ENCODE measurements around the gene GORAB. TPM values are rescaled to one million over a fixed set of nuclear protein-coding genes. Genes with fewer than 3 reads are reported as not detected.

Gene GORAB
- total and polyA plus RNA-seq, 2 of the 8 experiments (the other 6 are each of a cell fraction or from before 2014, with no cell fraction given) = 4.0 to 9.6 TPM

- Histone ChIP-seq H2AK5ac (ENCODE audit: low read depth, low read length) (no peak overlapping the region), H3K9ac (replicated peaks in 1 of 4; ENCODE audit: extremely low read depth in 1 of 4, low read depth in 3 of 4, low read length in 3 of 4) (no peak overlapping the region), H4K91ac (replicated peaks; ENCODE audit: insufficient read length, low read length) (no peak overlapping the region), H2BK5ac (ENCODE audit: low read depth, low read length) (no peak overlapping the region), H3K14ac (ENCODE audit: insufficient read length) (no peak overlapping the region), H3K4me1 (replicated peaks in 1 of 4; ENCODE audit: control insufficient read depth in 3 of 4, insufficient read depth in 4 of 4, low read length in 3 of 4) (peaks cover 0 to 4% (median 0%) of the 10 kb centered on the region in 4 experiments; a peak in 2 of 7 replicates), H3K56ac (replicated peaks; ENCODE audit: insufficient read length, low read depth, low read length) (no peak overlapping the region), H3K4ac (replicated peaks; ENCODE audit: insufficient read length, low read depth, low read length) (no peak overlapping the region), H3K36me3 (ENCODE audit: control insufficient read depth in 2 of 4, insufficient read depth in 4 of 4, low read length in 3 of 4) (peaks cover 4 to 22% (median 13%) of the 10 kb centered on the region in 4 experiments; a peak in 6 of 8 replicates), H3K23me2 (ENCODE audit: low read depth, low read length) (0 out of 2 replicates have a peak, but pooled peaks cover 7% of the 10 kb centered on the region), H3K18ac (ENCODE audit: extremely low read depth, low read length) (no peak overlapping the region), H4K5ac (ENCODE audit: insufficient read length, low read depth, low read length) (no peak overlapping the region), H2BK20ac (ENCODE audit: low read length) (no peak overlapping the region), H3K23ac (ENCODE audit: insufficient read length) (no peak overlapping the region), H3K27ac (ENCODE audit: low read depth, low read length) (no peak overlapping the region), H3K4me3 (ENCODE audit: extremely low read depth in 1 of 4, insufficient read depth in 2 of 4, low read depth in 3 of 4, low read length in 4 of 4) (no peak overlapping the region), H4K20me1 (replicated peaks in 1 of 2; ENCODE audit: control insufficient read depth in 1 of 2, insufficient read depth in 2 of 2, low read length in 2 of 2) (no peaks in the 10 kb centered on the region), H2BK120ac (replicated peaks; ENCODE audit: low read depth, low read length) (no peak overlapping the region), H3K9me3 (ENCODE audit: insufficient read depth in 2 of 2, low read depth in 1 of 2, low read length in 1 of 2) (no peaks in the 10 kb centered on the region), H3K79me2 (ENCODE audit: control insufficient read depth in 1 of 2, insufficient read depth in 2 of 2, low read length in 2 of 2) (peaks cover 13 to 62% of the 10 kb centered on the region in 2 experiments; a peak in 3 of 4 replicates), H3K79me1 (ENCODE audit: low read depth, low read length) (no peaks in the 10 kb centered on the region; the same call in 1 of the 2 replicates), H2BK12ac (ENCODE audit: low read depth, low read length) (no peak overlapping the region), H3K4me2 (ENCODE audit: insufficient read depth in 1 of 2, low read depth in 2 of 2, low read length in 2 of 2) (no peak overlapping the region), H4K8ac (ENCODE audit: extremely low read depth, insufficient read depth, low read length) (no peak overlapping the region), H3K27me3 (replicated peaks in 1 of 4; ENCODE audit: control insufficient read depth in 3 of 4, extremely low read depth in 1 of 4, insufficient read depth in 3 of 4, low read length in 3 of 4) (no peaks in the 10 kb centered on the region), H2BK15ac (ENCODE audit: low read length) (no peak overlapping the region), H2AFZ (ENCODE audit: low read length) (no peak overlapping the region)
- ChIA-PET CTCF (ENCODE audit: partially characterized antibody) (no interaction called here), POLR2A (ENCODE audit: partially characterized antibody) (interaction anchor here (0.7 kb wide), 1 partner anchor 34 kb away, joined by 3 read pairs; no protein-coding TSS in a partner anchor)
- DNase-seq (ENCODE audit: low read depth in 1 of 2, low spot score in 2 of 2) (no peak), FAIRE-seq (no peak)
- WGBS, 2 experiments (ENCODE audit: extremely low coverage in 1 of 2, insufficient coverage in 1 of 2, insufficient read length in 1 of 2, insufficient replicate concordance in 2 of 2, low coverage in 1 of 2, low lambda C conversion rate in 2 of 2, missing lambda C conversion rate in 1 of 2) = 86% methylated on average over 1 of the region's 1 CpG; no CpG with 5 or more reads in 1 of the 2 experiments
- TF ChIP-seq CEBPB (IDR thresholded peaks at IDR 0.05; ENCODE audit: low read depth, low read length) (no peak), TBP (IDR thresholded peaks at IDR 0.05; ENCODE audit: low read depth, low read length) (no peak), GTF2F1 (IDR thresholded peaks at IDR 0.05; ENCODE audit: borderline replicate concordance, low read depth, low read length) (no peak), POU5F1 (IDR thresholded peaks at IDR 0.05; ENCODE audit: low read depth, low read length) (no peak), RAD21 (IDR thresholded peaks at IDR 0.05 in 1 of 2, conservative IDR thresholded peaks at IDR 0.05 in 1 of 2; ENCODE audit: low read depth in 2 of 2, low read length in 2 of 2) (no peak), HDAC2 (IDR thresholded peaks at IDR 0.05; ENCODE audit: borderline replicate concordance in 1 of 2, low read depth in 2 of 2, low read length in 2 of 2) (no peak), ZNF274 (IDR thresholded peaks at IDR 0.05; ENCODE audit: borderline replicate concordance, extremely low read depth, low read length) (no peak), USF2 (IDR thresholded peaks at IDR 0.05; ENCODE audit: low read length) (no peak), BCL11A (IDR thresholded peaks at IDR 0.05; ENCODE audit: low read depth in 2 of 2, low read length in 2 of 2) (no peak), JUND (IDR thresholded peaks at IDR 0.05; ENCODE audit: low read length) (no peak), EZH2 (IDR thresholded peaks at IDR 0.05; ENCODE audit: low read depth, low read length, severe bottlenecking) (no peak)
Observed at GRCh38 chr1:170536924-170537551, 5.1 kb downstream of the GORAB start.

All from H1 (cell line).